ENCODE results near the gene ANO8.

DNA sequence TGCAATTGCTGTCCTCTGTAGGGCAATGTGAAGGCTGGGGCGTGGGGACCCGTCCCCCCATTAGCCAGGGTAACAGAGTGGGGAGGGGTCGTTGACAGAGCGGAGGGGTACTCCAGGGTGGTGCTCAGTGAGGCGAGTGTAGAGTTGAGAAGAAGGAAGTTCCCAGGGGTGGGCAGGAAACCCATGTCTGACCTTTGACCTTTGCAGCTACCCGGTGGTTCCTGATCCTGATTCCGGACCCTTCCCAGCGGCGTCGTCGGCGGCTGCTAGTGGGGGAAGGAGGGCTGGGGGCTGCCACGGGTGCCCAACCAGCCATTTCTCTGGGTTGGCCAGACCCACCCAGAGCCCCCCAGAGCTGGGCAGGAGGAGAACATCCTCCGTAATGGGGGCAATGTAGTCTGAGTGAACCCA lies 44.6 kb upstream of the ANO8 start:
- no peak for TF ChIP-seq POLR2A (IDR thresholded peaks at IDR 0.05)
- TF ChIP-seq, protein P1, sequence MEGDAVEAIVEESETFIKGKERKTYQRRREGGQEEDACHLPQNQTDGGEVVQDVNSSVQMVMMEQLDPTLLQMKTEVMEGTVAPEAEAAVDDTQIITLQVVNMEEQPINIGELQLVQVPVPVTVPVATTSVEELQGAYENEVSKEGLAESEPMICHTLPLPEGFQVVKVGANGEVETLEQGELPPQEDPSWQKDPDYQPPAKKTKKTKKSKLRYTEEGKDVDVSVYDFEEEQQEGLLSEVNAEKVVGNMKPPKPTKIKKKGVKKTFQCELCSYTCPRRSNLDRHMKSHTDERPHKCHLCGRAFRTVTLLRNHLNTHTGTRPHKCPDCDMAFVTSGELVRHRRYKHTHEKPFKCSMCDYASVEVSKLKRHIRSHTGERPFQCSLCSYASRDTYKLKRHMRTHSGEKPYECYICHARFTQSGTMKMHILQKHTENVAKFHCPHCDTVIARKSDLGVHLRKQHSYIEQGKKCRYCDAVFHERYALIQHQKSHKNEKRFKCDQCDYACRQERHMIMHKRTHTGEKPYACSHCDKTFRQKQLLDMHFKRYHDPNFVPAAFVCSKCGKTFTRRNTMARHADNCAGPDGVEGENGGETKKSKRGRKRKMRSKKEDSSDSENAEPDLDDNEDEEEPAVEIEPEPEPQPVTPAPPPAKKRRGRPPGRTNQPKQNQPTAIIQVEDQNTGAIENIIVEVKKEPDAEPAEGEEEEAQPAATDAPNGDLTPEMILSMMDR (IDR thresholded peaks at IDR 0.05): no peak
